ENCODE results near the gene DMC1. TPM values are rescaled to one million over a fixed set of nuclear protein-coding genes. Genes with fewer than 3 reads are reported as not detected.
A peak's percentile ranks its signal among the peaks of the same experiment; 100 is the strongest.

DMC1 gene
- total and polyA plus RNA-seq, 2 of the 4 experiments (the other 2 are of a cell fraction): 0.18 to 0.38 TPM

DNA sequence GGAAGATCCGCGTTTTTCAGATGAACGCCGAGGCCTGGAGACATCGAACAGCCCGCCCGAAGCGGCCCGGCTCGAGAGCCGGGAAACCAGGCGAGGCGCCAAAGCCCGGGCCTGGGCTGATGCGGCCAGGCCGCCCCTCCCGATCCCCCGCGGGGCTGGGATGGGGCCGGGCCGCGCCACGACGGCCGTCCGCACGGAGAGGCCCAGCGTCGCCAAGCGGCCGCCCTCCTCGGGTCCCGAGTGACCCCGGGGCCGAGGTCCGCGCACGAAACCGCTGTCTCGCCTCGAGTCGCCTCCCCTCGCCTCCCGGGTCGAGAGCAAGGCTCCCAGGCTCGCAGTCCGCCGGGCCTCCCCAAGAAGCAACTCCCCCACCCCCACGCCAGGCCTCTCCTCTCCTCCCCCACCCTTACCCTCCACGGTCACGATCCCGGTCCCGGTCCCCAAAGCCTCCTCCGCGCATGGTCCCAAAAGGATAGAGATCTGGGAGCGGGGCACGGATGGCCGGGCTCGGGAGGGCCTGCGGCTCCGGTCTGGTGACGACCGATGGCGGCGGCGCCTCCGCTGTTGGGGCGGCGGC, 64.4 kb downstream of the DMC1 start:
- H2BK120ac ChIP-seq (ENCODE audit: low read depth, low read length): peak overlapping the region; percentile 84
- peaks cover 47% of the 10 kb centered on the region for H4K20me1 ChIP-seq (ENCODE audit: insufficient read depth, low read length)
- peaks cover 4 to 17% of the 10 kb centered on the region in 2 experiments; a peak in 3 of 4 replicates for H3K79me1 ChIP-seq (ENCODE audit: low read depth in 1 of 2, low read length in 2 of 2)
- H3K4me3 ChIP-seq (ENCODE audit: insufficient read depth, low read depth, low read length): peak overlapping the region; percentile 70
- H2BK20ac ChIP-seq (ENCODE audit: low read depth, low read length): no peak overlapping the region
- 0% methylated on average over 39 of the region's 69 CpGs; no CpG with 5 or more reads in 1 of the 2 experiments for WGBS, 2 experiments (ENCODE audit: extremely low coverage in 2 of 2, insufficient read length in 1 of 2)
- peak overlapping the region; percentile 100 for H3K14ac ChIP-seq (replicated peaks; ENCODE audit: low read depth, low read length)
- H3K9ac ChIP-seq (ENCODE audit: low read depth, low read length): peak overlapping the region; percentile 95
- H4K5ac ChIP-seq (ENCODE audit: low read depth, low read length): peak overlapping the region; percentile 90
- peak overlapping the region; percentile 97 for H2BK5ac ChIP-seq (ENCODE audit: low read depth, low read length, poor library complexity, severe bottlenecking)
- peak overlapping the region; percentile 94 for H3K27ac ChIP-seq (ENCODE audit: insufficient read depth, low read length)
- peaks cover 16% of the 10 kb centered on the region for H3K36me3 ChIP-seq (ENCODE audit: control insufficient read depth, insufficient read depth, low read length)
- intact Hi-C loops (cut with micrococcal nuclease) (no loop called here), dilution Hi-C loops (cut with HindIII; ENCODE audit: low sequenced_read_pairs, unreplicated experiment) (no loop called here), in situ Hi-C loops (cut with MboI; ENCODE audit: low sequenced_read_pairs) (no loop called here)
- peak overlapping the region; percentile 97 for H3K56ac ChIP-seq (ENCODE audit: extremely low read depth, insufficient read depth, low read length)
- H3K4ac ChIP-seq (ENCODE audit: low read depth, low read length): peak overlapping the region; percentile 100
- BruUV-seq (replicated peaks): no TSS peak
- peak overlapping the region; percentile 86 to 100 for H4K8ac ChIP-seq (ENCODE audit: low read depth in 2 of 2, low read length in 2 of 2)
- ChIA-PET POLR2A (ENCODE audit: unreplicated experiment) (no interaction called here), CTCF (no interaction called here)
- H3K4me2 ChIP-seq (ENCODE audit: low read depth, low read length): peak overlapping the region; percentile 96
- DNase-seq (peak; percentile 46), ATAC-seq (ENCODE audit: low read depth) (peak; percentile 48)
- no peaks in the 10 kb centered on the region for H3K9me3 ChIP-seq (ENCODE audit: control insufficient read depth, insufficient read depth, low read length)
- peak overlapping the region; percentile 97 for H2AFZ ChIP-seq (replicated peaks; ENCODE audit: low read length, poor library complexity)
- H3K4me1 ChIP-seq (ENCODE audit: control insufficient read depth, insufficient read depth, low read length): peaks cover 7% of the 10 kb centered on the region
- TF ChIP-seq POLR2A (IDR thresholded peaks at IDR 0.05; ENCODE audit: low read depth, low read length) (no peak; the same call in 1 of the 2 replicates), RFX5 (IDR thresholded peaks at IDR 0.05; ENCODE audit: low read depth, low read length) (no peak), RAD21 (IDR thresholded peaks at IDR 0.05; ENCODE audit: low read length) (no peak), NFE2L2 (IDR thresholded peaks at IDR 0.05; ENCODE audit: low read depth, low read length) (no peak), BHLHE40 (IDR thresholded peaks at IDR 0.05; ENCODE audit: low read depth, low read length) (no peak; the same call in 1 of the 2 replicates), FOS (IDR thresholded peaks at IDR 0.05; ENCODE audit: low read depth, low read length) (no peak), MAZ (IDR thresholded peaks at IDR 0.05; ENCODE audit: borderline replicate concordance, low read depth, low read length) (peak; percentile 56; the same call in 1 of the 2 replicates), CHD1 (IDR thresholded peaks at IDR 0.05; ENCODE audit: low read depth, low read length) (peak; percentile 56; the same call in 1 of the 2 replicates), MXI1 (IDR thresholded peaks at IDR 0.05; ENCODE audit: borderline replicate concordance, low read depth, low read length) (peak; percentile 48; the same call in 1 of the 2 replicates), MAFK (IDR thresholded peaks at IDR 0.05; ENCODE audit: low read depth, low read length) (no peak)
- TF ChIP-seq, protein P1, sequence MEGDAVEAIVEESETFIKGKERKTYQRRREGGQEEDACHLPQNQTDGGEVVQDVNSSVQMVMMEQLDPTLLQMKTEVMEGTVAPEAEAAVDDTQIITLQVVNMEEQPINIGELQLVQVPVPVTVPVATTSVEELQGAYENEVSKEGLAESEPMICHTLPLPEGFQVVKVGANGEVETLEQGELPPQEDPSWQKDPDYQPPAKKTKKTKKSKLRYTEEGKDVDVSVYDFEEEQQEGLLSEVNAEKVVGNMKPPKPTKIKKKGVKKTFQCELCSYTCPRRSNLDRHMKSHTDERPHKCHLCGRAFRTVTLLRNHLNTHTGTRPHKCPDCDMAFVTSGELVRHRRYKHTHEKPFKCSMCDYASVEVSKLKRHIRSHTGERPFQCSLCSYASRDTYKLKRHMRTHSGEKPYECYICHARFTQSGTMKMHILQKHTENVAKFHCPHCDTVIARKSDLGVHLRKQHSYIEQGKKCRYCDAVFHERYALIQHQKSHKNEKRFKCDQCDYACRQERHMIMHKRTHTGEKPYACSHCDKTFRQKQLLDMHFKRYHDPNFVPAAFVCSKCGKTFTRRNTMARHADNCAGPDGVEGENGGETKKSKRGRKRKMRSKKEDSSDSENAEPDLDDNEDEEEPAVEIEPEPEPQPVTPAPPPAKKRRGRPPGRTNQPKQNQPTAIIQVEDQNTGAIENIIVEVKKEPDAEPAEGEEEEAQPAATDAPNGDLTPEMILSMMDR (conservative IDR thresholded peaks at IDR 0.05; ENCODE audit: low read depth, low read length): no peak
- TF ChIP-seq, protein P2, sequence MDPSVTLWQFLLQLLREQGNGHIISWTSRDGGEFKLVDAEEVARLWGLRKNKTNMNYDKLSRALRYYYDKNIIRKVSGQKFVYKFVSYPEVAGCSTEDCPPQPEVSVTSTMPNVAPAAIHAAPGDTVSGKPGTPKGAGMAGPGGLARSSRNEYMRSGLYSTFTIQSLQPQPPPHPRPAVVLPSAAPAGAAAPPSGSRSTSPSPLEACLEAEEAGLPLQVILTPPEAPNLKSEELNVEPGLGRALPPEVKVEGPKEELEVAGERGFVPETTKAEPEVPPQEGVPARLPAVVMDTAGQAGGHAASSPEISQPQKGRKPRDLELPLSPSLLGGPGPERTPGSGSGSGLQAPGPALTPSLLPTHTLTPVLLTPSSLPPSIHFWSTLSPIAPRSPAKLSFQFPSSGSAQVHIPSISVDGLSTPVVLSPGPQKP (IDR thresholded peaks at IDR 0.05; ENCODE audit: borderline replicate concordance, low read depth, low read length): no peak
- TF ChIP-seq, protein P3, sequence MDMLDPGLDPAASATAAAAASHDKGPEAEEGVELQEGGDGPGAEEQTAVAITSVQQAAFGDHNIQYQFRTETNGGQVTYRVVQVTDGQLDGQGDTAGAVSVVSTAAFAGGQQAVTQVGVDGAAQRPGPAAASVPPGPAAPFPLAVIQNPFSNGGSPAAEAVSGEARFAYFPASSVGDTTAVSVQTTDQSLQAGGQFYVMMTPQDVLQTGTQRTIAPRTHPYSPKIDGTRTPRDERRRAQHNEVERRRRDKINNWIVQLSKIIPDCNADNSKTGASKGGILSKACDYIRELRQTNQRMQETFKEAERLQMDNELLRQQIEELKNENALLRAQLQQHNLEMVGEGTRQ (IDR thresholded peaks at IDR 0.05; ENCODE audit: low read depth, low read length): no peak
- H3K23ac ChIP-seq (ENCODE audit: low read depth, low read length): peak overlapping the region; percentile 100
- H3K9me1 ChIP-seq (ENCODE audit: insufficient read depth, low read length): peaks cover 6% of the 10 kb centered on the region
- H2BK15ac ChIP-seq (ENCODE audit: low read depth, low read length): no peak overlapping the region
- H3K27me3 ChIP-seq (ENCODE audit: control insufficient read depth, insufficient read depth, low read length): no peaks in the 10 kb centered on the region
- H3K18ac ChIP-seq (ENCODE audit: low read depth, low read length): peak overlapping the region; percentile 91
- H2AK5ac ChIP-seq (ENCODE audit: low read depth, low read length): peak overlapping the region; percentile 100
- H4K91ac ChIP-seq (ENCODE audit: insufficient read depth, low read depth, low read length): peak overlapping the region; percentile 99
- H2AK9ac ChIP-seq (replicated peaks; ENCODE audit: low read depth, low read length, poor library complexity): peak overlapping the region; percentile 100
